Measurements from ENCODE around the gene CPA1. TPM values are rescaled to one million over a fixed set of nuclear protein-coding genes. Genes with fewer than 3 reads are reported as not detected.

CPA1 gene
- total RNA-seq, 4 donors from 2014 or later: not detected

GRCh38 chr7:130356876-130357611 is 23.2 kb upstream of the CPA1 start:
- peaks cover 11 to 59% (median 25%) of the 10 kb centered on the region in 3 donors for H3K4me1 ChIP-seq
- H3K9me3 ChIP-seq: peaks cover 0 to 14% (median 3%) of the 10 kb centered on the region in 3 donors
- WGBS, 2 donors: 40 to 50% methylated on average over 9 to 16 of the region's 16 CpGs
- intact Hi-C loops (cut with DNase I): no loop called here
- TF ChIP-seq CTCF (IDR thresholded peaks at IDR 0.05): peak in 1 of 6 experiments; percentile 6
- TF ChIP-seq POLR2A (IDR thresholded peaks at IDR 0.05): no peak
- H3K27me3 ChIP-seq: no peaks in the 10 kb centered on the region
- DNase-seq: no peak
- H3K27ac ChIP-seq: peak overlapping the region; percentile 67 to 86 (median 80)
- no peaks in the 10 kb centered on the region for H3K36me3 ChIP-seq
- peak overlapping the region in 1 of 4 donors; percentile 22 for H3K4me3 ChIP-seq

- no peaks in the 10 kb centered on the region for H3K36me3 ChIP-seq
- no peak overlapping the region for H3K27ac ChIP-seq
- H3K4me1 ChIP-seq: peaks cover 17 to 54% (median 24%) of the 10 kb centered on the region in 3 donors
- TF ChIP-seq CTCF (IDR thresholded peaks at IDR 0.05): no peak
- no peak for TF ChIP-seq POLR2A (IDR thresholded peaks at IDR 0.05)
- 98 to 100% methylated on average over 4 of the region's 4 CpGs for WGBS, 2 donors
- H3K4me3 ChIP-seq: no peak overlapping the region
- H3K9me3 ChIP-seq: peaks cover 0 to 14% (median 3%) of the 10 kb centered on the region in 3 donors
- no peaks in the 10 kb centered on the region for H3K27me3 ChIP-seq
- intact Hi-C loops (cut with DNase I): no loop called here
- DNase-seq: no peak
Observed at GRCh38 chr7:130358471-130358870, 21.8 kb upstream of the CPA1 start.

DNA sequence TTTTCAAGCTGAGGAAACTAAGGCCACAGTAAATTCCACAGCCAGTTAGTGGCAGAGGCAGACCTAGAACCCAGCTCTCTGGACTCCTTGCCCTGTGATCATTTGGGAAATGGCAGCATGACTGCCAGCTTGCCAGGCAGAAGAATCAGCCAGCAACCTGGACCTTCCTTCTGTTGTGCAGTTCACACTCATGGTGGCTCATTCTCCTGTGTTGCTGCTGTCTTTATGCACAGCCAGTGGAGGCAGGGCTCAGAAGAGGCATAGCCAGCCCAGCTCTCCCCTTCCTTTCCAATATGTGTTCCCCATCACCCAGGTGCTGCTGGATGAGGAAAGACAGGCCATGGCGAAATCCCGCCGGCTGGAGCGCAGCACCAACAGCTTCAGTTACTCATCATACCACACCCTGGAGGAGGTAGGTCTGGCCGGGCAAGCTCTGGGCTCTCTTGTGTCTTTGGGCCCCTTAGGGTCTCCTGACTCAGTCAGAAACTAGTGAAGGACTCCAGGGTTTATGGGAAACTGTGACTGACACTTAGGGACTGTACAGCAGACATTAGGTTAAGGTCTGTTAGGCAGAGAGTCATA is 20.9 kb upstream of the CPA1 start:
- no peak for DNase-seq
- Histone ChIP-seq H3K27ac (peak overlapping the region in 2 of 4 donors; percentile 9 to 58), H3K4me3 (no peak overlapping the region), H3K4me1 (peaks cover 19 to 61% (median 30%) of the 10 kb centered on the region in 3 donors), H3K36me3 (no peaks in the 10 kb centered on the region), H3K27me3 (no peaks in the 10 kb centered on the region), H3K9me3 (peaks cover 0 to 14% (median 3%) of the 10 kb centered on the region in 3 donors)
- 15 to 60% methylated on average over 1 to 5 of the region's 5 CpGs for WGBS, 2 donors
- intact Hi-C loops (cut with DNase I): no loop called here
- TF ChIP-seq POLR2A (IDR thresholded peaks at IDR 0.05) (no peak), CTCF (IDR thresholded peaks at IDR 0.05) (no peak)

DNA sequence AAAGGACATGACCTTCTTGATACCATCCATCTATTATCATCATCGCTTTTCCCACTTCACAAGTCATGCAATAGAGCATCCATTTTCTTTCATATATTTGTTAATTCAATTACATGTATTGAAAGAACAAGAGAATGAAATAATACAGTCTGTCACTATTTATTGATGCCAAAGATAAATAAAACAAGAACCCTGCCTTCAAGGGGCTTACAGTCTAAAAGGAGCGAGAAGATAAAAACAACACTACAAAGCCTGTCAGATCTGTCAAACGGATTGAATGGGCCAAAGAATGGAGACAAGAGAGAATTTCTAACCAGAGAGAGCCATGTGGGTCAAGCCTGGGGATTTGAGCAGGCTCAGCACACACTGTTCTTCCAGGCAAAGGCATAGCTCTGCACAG is 19.8 kb upstream of the CPA1 start:
- intact Hi-C loops (cut with DNase I): no loop called here
- 87 to 99% methylated on average over 3 of the region's 3 CpGs for WGBS, 2 donors
- no peak overlapping the region for H3K4me3 ChIP-seq
- H3K9me3 ChIP-seq: peaks cover 0 to 14% (median 3%) of the 10 kb centered on the region in 3 donors
- H3K27me3 ChIP-seq: no peaks in the 10 kb centered on the region
- no peak overlapping the region for H3K27ac ChIP-seq
- H3K4me1 ChIP-seq: peaks cover 19 to 58% (median 30%) of the 10 kb centered on the region in 3 donors
- TF ChIP-seq CTCF (IDR thresholded peaks at IDR 0.05) (no peak), POLR2A (IDR thresholded peaks at IDR 0.05) (no peak)
- H3K36me3 ChIP-seq: no peaks in the 10 kb centered on the region
- DNase-seq: no peak

DNA sequence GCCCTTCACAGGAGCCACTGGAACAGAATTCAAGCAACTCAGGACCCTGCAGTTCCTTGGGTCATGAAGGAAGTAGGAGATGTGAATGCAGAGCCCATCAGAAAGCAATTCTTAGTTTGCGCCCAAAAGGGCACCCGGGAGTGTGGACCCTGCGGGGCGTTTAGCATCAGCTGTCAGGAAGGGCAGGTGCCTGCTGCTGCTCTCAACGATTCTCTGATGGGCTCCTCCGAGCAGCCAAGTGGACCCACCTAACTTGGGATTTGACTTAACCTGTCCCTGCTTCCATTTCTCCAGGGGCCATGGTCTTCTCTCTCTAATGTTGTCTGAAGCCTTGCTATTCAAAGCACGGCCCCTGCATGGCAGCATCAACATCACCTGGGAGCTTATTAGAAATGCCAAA is 18.6 kb upstream of the CPA1 start:
- WGBS, 2 donors: 86 to 94% methylated on average over 3 to 7 of the region's 7 CpGs
- H3K36me3 ChIP-seq: no peaks in the 10 kb centered on the region

More for the DNA sequence above, 18.6 kb upstream of the CPA1 start:
- H3K27ac ChIP-seq: no peak overlapping the region
- H3K4me1 ChIP-seq: peaks cover 9 to 46% (median 18%) of the 10 kb centered on the region in 3 donors
- no peak for DNase-seq
- peaks cover 0 to 14% (median 3%) of the 10 kb centered on the region in 3 donors for H3K9me3 ChIP-seq
- H3K4me3 ChIP-seq: no peak overlapping the region
- intact Hi-C loops (cut with DNase I): no loop called here
- H3K27me3 ChIP-seq: no peaks in the 10 kb centered on the region
- TF ChIP-seq POLR2A (IDR thresholded peaks at IDR 0.05): no peak

Measured in esophagus squamous epithelium (tissue), 5 donors.